Lung (tissue), 12 donors: ENCODE results near the gene MRPL42. TPM values are rescaled to one million over a fixed set of nuclear protein-coding genes. Genes with fewer than 3 reads are reported as not detected.
A peak's percentile ranks its signal among the peaks of the same experiment; 100 is the strongest.

Experiments
- ATAC-seq: fragments of 200-7000 bp; cut with Tn5 transposase; one replicate; pipeline ENCODE4 v1.9.1; 2020; ENCODE audit warnings: moderate number of reproducible peaks; ENCODE audit not compliant: insufficient read depth, low FRiP score
- DNase-seq, 3 donors: peaks; one replicate each; pipeline ENCODE4 v3.0.0-alpha.2; 2013 to 2017
- H3K27ac ChIP-seq, 2 donors: one replicate each; pipeline ENCODE4 v1.5.1; 2013; ENCODE audit warnings: mild to moderate bottlenecking in 2 of 2, moderate library complexity in 2 of 2, control low read depth in 1 of 2, inconsistent platforms in 1 of 2, low read depth in 1 of 2, low read length in 1 of 2
- H3K27me3 ChIP-seq, 3 donors: one replicate each; pipeline ENCODE4 v1.5.1; 2013; ENCODE audit warnings: low read length in 2 of 3; ENCODE audit not compliant: control insufficient read depth in 3 of 3, insufficient read depth in 3 of 3
- H3K36me3 ChIP-seq, 4 donors: one replicate each; pipeline ENCODE4 v1.5.1; 2013; ENCODE audit warnings: low read length in 4 of 4, mild to moderate bottlenecking in 1 of 4, moderate library complexity in 1 of 4; ENCODE audit not compliant: control insufficient read depth in 4 of 4, insufficient read depth in 4 of 4
- H3K4me1 ChIP-seq, 5 donors: one replicate each; pipeline ENCODE4 v1.5.1; 2013; ENCODE audit warnings: low read length in 5 of 5, mild to moderate bottlenecking in 2 of 5, moderate library complexity in 1 of 5; ENCODE audit not compliant: control insufficient read depth in 5 of 5, insufficient read depth in 5 of 5
- H3K4me3 ChIP-seq: one replicate; pipeline ENCODE4 v1.5.1; 2013; ENCODE audit warnings: mild to moderate bottlenecking, control low read depth, moderate library complexity
- H3K9ac ChIP-seq, 2 donors: one replicate each; pipeline ENCODE4 v1.5.1; 2013; ENCODE audit warnings: low read length in 2 of 2, control low read depth in 1 of 2; ENCODE audit not compliant: insufficient read depth in 1 of 2
- H3K9me3 ChIP-seq, 4 donors: one replicate each; pipeline ENCODE4 v1.5.1; 2013; ENCODE audit warnings: low read length in 3 of 4, mild to moderate bottlenecking in 1 of 4, moderate library complexity in 1 of 4; ENCODE audit not compliant: control insufficient read depth in 4 of 4, insufficient read depth in 3 of 4
- WGBS, 2 donors: extraction: QIAGEN DNeasy Blood & Tissue Kit; methylation state at CpG; one replicate each; pipeline ENCODE4 v1.1.7; 2013; 5-methylcytosine and 5-hydroxymethylcytosine counted together
- polyA plus RNA-seq, 2 donors: library from polyadenylated mRNA; stranded (reverse); fragments of 200-250 nt; gene quantifications; one replicate each; pipeline ENCODE4 v1.2.1, GENCODE V29; 2013
- total RNA-seq, 2 donors: library from RNA; depleted of rRNA in 1 of 2; stranded (reverse); fragments of >200 nt in 1 of 2; gene quantifications; one replicate each; pipeline ENCODE4 v1.2.1, GENCODE V29; 2014 to 2021
- TF ChIP-seq, protein P1 (sequence below): IDR thresholded peaks from 2 replicates; pipeline ENCODE4 v1.5.1; 2012; ENCODE audit warnings: mild to moderate bottlenecking; ENCODE audit errors: control extremely low read depth, extremely low read depth
- donor health status: control.
- donor health status: control.
- donor health status: Bipolar disorder and iron deficiency.
- donor health status: healthy.
- donor health status: DM: yes; HTN: yes; CAD: no.

MRPL42 gene
- total and polyA plus RNA-seq, 4 donors = 27.5 to 65.7 (median 43.6) TPM

- no peak overlapping the region for H3K9ac ChIP-seq
- 83 to 98% methylated on average over 1 of the region's 1 CpG for WGBS, 2 donors
- no peaks in the 10 kb centered on the region for H3K9me3 ChIP-seq
- no peak overlapping the region for H3K4me3 ChIP-seq
- no peaks in the 10 kb centered on the region for H3K4me1 ChIP-seq
- DNase-seq = no peak
- no peaks in the 10 kb centered on the region for H3K27me3 ChIP-seq
- ATAC-seq = no peak
- no peak overlapping the region for H3K27ac ChIP-seq
- peaks cover 5 to 11% (median 7%) of the 10 kb centered on the region in 4 donors for H3K36me3 ChIP-seq
- TF ChIP-seq, protein P1, sequence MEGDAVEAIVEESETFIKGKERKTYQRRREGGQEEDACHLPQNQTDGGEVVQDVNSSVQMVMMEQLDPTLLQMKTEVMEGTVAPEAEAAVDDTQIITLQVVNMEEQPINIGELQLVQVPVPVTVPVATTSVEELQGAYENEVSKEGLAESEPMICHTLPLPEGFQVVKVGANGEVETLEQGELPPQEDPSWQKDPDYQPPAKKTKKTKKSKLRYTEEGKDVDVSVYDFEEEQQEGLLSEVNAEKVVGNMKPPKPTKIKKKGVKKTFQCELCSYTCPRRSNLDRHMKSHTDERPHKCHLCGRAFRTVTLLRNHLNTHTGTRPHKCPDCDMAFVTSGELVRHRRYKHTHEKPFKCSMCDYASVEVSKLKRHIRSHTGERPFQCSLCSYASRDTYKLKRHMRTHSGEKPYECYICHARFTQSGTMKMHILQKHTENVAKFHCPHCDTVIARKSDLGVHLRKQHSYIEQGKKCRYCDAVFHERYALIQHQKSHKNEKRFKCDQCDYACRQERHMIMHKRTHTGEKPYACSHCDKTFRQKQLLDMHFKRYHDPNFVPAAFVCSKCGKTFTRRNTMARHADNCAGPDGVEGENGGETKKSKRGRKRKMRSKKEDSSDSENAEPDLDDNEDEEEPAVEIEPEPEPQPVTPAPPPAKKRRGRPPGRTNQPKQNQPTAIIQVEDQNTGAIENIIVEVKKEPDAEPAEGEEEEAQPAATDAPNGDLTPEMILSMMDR = no peak
Measured at GRCh38 chr12:93500201-93500600, 32.9 kb downstream of the MRPL42 start.

- ATAC-seq (no peak), DNase-seq (no peak)
- 69 to 80% methylated on average over 2 of the region's 2 CpGs for WGBS, 2 donors
- H3K4me1 ChIP-seq = no peaks in the 10 kb centered on the region
- TF ChIP-seq, protein P1 = no peak
- H3K4me3 ChIP-seq = no peak overlapping the region
- no peak overlapping the region for H3K27ac ChIP-seq
- peaks cover 4 to 11% (median 5%) of the 10 kb centered on the region in 4 donors for H3K36me3 ChIP-seq
- no peaks in the 10 kb centered on the region for H3K27me3 ChIP-seq
- H3K9ac ChIP-seq = no peak overlapping the region
- H3K9me3 ChIP-seq = no peaks in the 10 kb centered on the region
Measured at GRCh38 chr12:93500667-93501066, 33.4 kb downstream of the MRPL42 start.

DNA sequence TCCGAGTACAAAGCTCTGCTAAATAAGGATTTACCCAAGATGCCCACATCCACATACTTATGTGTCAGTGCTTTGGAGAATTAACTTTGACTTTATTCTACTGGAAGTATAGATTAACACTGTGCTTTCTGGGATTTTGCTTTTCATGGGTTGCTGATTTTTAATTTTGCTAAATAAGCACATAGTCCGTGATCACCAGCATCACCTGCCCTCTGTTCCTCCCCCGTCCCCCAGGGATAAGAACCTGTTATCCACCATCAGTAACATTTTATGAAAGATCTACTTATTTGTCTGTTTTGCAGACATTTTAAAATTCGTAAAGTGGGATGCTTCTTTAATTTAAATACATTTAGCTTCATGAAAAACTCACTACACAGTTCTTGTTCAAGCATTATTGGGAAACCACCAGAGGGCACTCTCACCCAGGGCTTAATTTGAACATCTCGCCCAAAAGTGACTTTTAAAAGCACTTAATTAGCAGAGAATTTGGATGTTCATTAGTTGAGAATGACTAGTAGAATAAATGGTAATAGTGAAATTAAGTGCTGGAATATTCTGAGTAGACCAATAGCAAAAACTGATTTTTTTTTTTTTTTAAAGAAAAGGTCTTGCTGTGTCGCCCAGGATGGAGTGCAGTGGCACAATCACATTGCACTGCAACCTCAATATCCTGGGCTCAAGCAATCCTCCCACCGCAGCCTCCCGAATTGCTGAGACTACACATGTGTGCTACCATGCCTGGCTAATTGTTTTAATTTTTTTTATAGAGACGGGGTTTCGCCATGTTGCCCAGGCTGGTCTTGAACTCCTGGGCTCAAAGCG is 35.7 kb downstream of the MRPL42 start:
- ATAC-seq (no peak), DNase-seq (peak; percentile 42 to 69 (median 69))
- Histone ChIP-seq H3K9me3 (no peaks in the 10 kb centered on the region), H3K27me3 (no peaks in the 10 kb centered on the region), H3K4me3 (no peak overlapping the region), H3K27ac (no peak overlapping the region), H3K36me3 (peaks cover 0 to 9% (median 5%) of the 10 kb centered on the region in 4 donors), H3K4me1 (no peaks in the 10 kb centered on the region), H3K9ac (no peak overlapping the region)
- WGBS, 2 donors = 70 to 80% methylated on average over 11 of the region's 11 CpGs
- TF ChIP-seq, protein P1 = peak; percentile 65
